Natural killer cell (primary cell): ENCODE results near the gene TLL2. TPM values are rescaled to one million over a fixed set of nuclear protein-coding genes. Genes with fewer than 3 reads are reported as not detected.

Experiments
- ATAC-seq, 3 donors: fragments of 150-1000 bp in 2 of 3; fragments of 200-7000 bp in 1 of 3; cut with Tn5 transposase; 1 replicate in 1 of 3; 2 replicates in 2 of 3; pipeline ENCODE4 v1.10.0; 2021; ENCODE audit warnings: mild to moderate bottlenecking in 2 of 3, moderate library complexity in 2 of 3
- DNase-seq, 2 donors: peaks; one replicate each; pipeline versions ENCODE4 v3.0.0 to v3.0.0-alpha.2; 2013 to 2021; ENCODE audit warnings: mixed read lengths in 1 of 2
- H3K27ac ChIP-seq: one replicate; pipeline ENCODE4 v1.5.1; 2013; ENCODE audit warnings: mild to moderate bottlenecking, low read length
- H3K27me3 ChIP-seq: one replicate; pipeline ENCODE4 v1.6.1; 2013; ENCODE audit warnings: low read length; ENCODE audit not compliant: control insufficient read depth, insufficient read depth
- H3K36me3 ChIP-seq: one replicate; pipeline ENCODE4 v1.6.1; 2013; ENCODE audit warnings: low read length; ENCODE audit not compliant: control insufficient read depth, insufficient read depth
- H3K4me1 ChIP-seq: one replicate; pipeline ENCODE4 v1.6.1; 2013; ENCODE audit warnings: low read length; ENCODE audit not compliant: control insufficient read depth, insufficient read depth
- H3K4me3 ChIP-seq: one replicate; pipeline ENCODE4 v1.5.1; 2013; ENCODE audit warnings: low read length
- H3K9me3 ChIP-seq: one replicate; pipeline ENCODE4 v1.6.1; 2013; ENCODE audit warnings: low read length; ENCODE audit not compliant: control insufficient read depth, insufficient read depth
- H3K27ac Mint-ChIP-seq, 2 donors: one replicate each; pipeline ENCODE4 v1.8.0; 2022; ENCODE audit warnings: mild to moderate bottlenecking in 2 of 2, mixed read lengths in 2 of 2, moderate library complexity in 1 of 2
- H3K27me3 Mint-ChIP-seq, 2 donors: one replicate each; pipeline ENCODE4 v1.8.0; 2022; ENCODE audit warnings: low read depth in 2 of 2, mixed read lengths in 2 of 2
- H3K36me3 Mint-ChIP-seq: one replicate; pipeline ENCODE4 v1.8.0; 2022; ENCODE audit warnings: mixed read lengths
- H3K4me1 Mint-ChIP-seq, 2 donors: one replicate each; pipeline ENCODE4 v1.8.0; 2022; ENCODE audit warnings: mixed read lengths in 2 of 2
- H3K4me3 Mint-ChIP-seq: one replicate; pipeline ENCODE4 v1.8.0; 2022; ENCODE audit warnings: mild to moderate bottlenecking, moderate library complexity, mixed read lengths
- H3K9me3 Mint-ChIP-seq, 2 donors: one replicate each; pipeline ENCODE4 v1.8.0; 2022; ENCODE audit warnings: mixed read lengths in 2 of 2
- CTCF ChIP-seq: fragments of 200-600 bp; IDR thresholded peaks from one replicate; pipeline ENCODE4 v1.8.0; 2022; ENCODE audit warnings: antibody characterized with exemption
- WGBS: methylation state at CpG from one replicate; pipeline ENCODE4 v1.1.7; 2013; ENCODE audit warnings: missing lambda C conversion rate; ENCODE audit not compliant: insufficient coverage; 5-methylcytosine and 5-hydroxymethylcytosine counted together
- intact Hi-C: fragments of 100-400 bp; cut with micrococcal nuclease; formaldehyde crosslinking; loops from one replicate; pipeline ENCODE4 v1.14.2; 2022
- total RNA-seq, 4 donors: library from RNA; stranded (reverse); fragments of 120-200 nt in 1 of 4; gene quantifications; one replicate each; pipeline versions ENCODE4 v1.2.3 to v1.2.4, GENCODE V29; 2013 to 2022

TLL2 gene
- total RNA-seq, 3 donors from 2014 or later (not counting 1 experiment from before 2014, with no cell fraction given): not detected

- no peaks in the 10 kb centered on the region for H3K36me3 ChIP-seq
- DNase-seq: no peak
- H3K27ac Mint-ChIP-seq: no peak overlapping the region
- intact Hi-C loops: no loop called here
- no peak for ATAC-seq
- H3K36me3 Mint-ChIP-seq: no peaks in the 10 kb centered on the region
- WGBS: 88% methylated on average over 38 of the region's 38 CpGs
- H3K4me1 Mint-ChIP-seq: peaks cover 7 to 10% of the 10 kb centered on the region in 2 donors
- H3K4me3 ChIP-seq: no peak overlapping the region
- H3K9me3 ChIP-seq: no peaks in the 10 kb centered on the region
- no peak overlapping the region for H3K27ac ChIP-seq
- H3K9me3 Mint-ChIP-seq: no peaks in the 10 kb centered on the region
- peaks cover 5% of the 10 kb centered on the region for H3K4me1 ChIP-seq
- peaks cover 15 to 18% of the 10 kb centered on the region in 2 donors for H3K27me3 Mint-ChIP-seq
- H3K27me3 ChIP-seq: no peaks in the 10 kb centered on the region
- H3K4me3 Mint-ChIP-seq: no peak overlapping the region
- no peak for TF ChIP-seq CTCF
These were observed 143.7 kb downstream of the TLL2 start for GRCh38 chr10:96369890-96370583.

GRCh38 chr10:96368971-96369370 lies 144.8 kb downstream of the TLL2 start:
- no peak overlapping the region for H3K4me3 Mint-ChIP-seq
- intact Hi-C loops: no loop called here
- peaks cover 8% of the 10 kb centered on the region in 2 donors for H3K27me3 Mint-ChIP-seq
- no peaks in the 10 kb centered on the region for H3K36me3 Mint-ChIP-seq
- H3K27ac Mint-ChIP-seq: no peak overlapping the region
- no peak overlapping the region for H3K4me3 ChIP-seq
- no peaks in the 10 kb centered on the region for H3K36me3 ChIP-seq
- H3K9me3 ChIP-seq: no peaks in the 10 kb centered on the region
- no peak for ATAC-seq
- no peak for TF ChIP-seq CTCF
- DNase-seq: no peak
- H3K27me3 ChIP-seq: no peaks in the 10 kb centered on the region
- H3K27ac ChIP-seq: no peak overlapping the region
- WGBS: 89% methylated on average over 4 of the region's 5 CpGs
- H3K9me3 Mint-ChIP-seq: no peaks in the 10 kb centered on the region
- H3K4me1 ChIP-seq: no peaks in the 10 kb centered on the region
- no peaks in the 10 kb centered on the region for H3K4me1 Mint-ChIP-seq

GRCh38 chr10:96367470-96367869 lies 146.3 kb downstream of the TLL2 start:
- no peak for DNase-seq
- H3K4me3 ChIP-seq: no peak overlapping the region
- H3K4me1 Mint-ChIP-seq: no peaks in the 10 kb centered on the region
- H3K27ac Mint-ChIP-seq: no peak overlapping the region
- H3K27me3 ChIP-seq: no peaks in the 10 kb centered on the region
- no peak for ATAC-seq
- H3K9me3 Mint-ChIP-seq: no peaks in the 10 kb centered on the region
- H3K4me1 ChIP-seq: no peaks in the 10 kb centered on the region
- peaks cover 0 to 3% of the 10 kb centered on the region in 2 donors for H3K27me3 Mint-ChIP-seq
- no peaks in the 10 kb centered on the region for H3K36me3 ChIP-seq
- H3K4me3 Mint-ChIP-seq: no peak overlapping the region
- no peak for TF ChIP-seq CTCF
- intact Hi-C loops: no loop called here
- WGBS: 80% methylated on average over 4 of the region's 4 CpGs
- H3K36me3 Mint-ChIP-seq: no peaks in the 10 kb centered on the region
- no peaks in the 10 kb centered on the region for H3K9me3 ChIP-seq
- no peak overlapping the region for H3K27ac ChIP-seq

DNA sequence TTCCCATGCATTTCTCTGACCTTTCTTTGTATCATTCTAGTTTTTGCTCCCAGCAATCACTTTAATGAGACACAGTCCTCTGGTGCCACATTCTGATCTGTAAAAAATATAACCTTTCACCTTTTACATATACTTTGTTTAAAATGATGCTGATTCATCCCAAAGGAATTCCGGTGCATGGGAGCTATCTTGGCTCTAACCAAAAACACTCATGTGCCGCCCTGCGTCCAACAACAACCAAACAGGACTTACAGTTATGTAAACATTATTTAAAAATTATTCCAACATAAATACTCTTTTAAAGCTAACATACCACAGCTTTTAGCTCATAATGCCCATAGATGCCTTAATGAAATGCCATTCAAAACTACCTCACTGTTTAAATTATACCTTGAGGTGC lies 147.2 kb downstream of the TLL2 start:
- no peak overlapping the region for H3K27ac ChIP-seq
- DNase-seq: no peak
- Mint-ChIP-seq H3K9me3 (no peaks in the 10 kb centered on the region), H3K27ac (no peak overlapping the region), H3K36me3 (no peaks in the 10 kb centered on the region), H3K4me1 (no peaks in the 10 kb centered on the region), H3K4me3 (no peak overlapping the region), H3K27me3 (no peaks in the 10 kb centered on the region)
- no peaks in the 10 kb centered on the region for H3K4me1 ChIP-seq
- no peak for TF ChIP-seq CTCF
- no peak for ATAC-seq
- intact Hi-C loops: no loop called here
- H3K9me3 ChIP-seq: no peaks in the 10 kb centered on the region
- H3K4me3 ChIP-seq: no peak overlapping the region
- H3K27me3 ChIP-seq: no peaks in the 10 kb centered on the region
- no peaks in the 10 kb centered on the region for H3K36me3 ChIP-seq
- WGBS: 77% methylated on average over 3 of the region's 3 CpGs
